Panc1 (cell line): ENCODE results near the gene KRT77. TPM values are rescaled to one million over a fixed set of nuclear protein-coding genes. Genes with fewer than 3 reads are reported as not detected.

Source experiments
- ATAC-seq: fragments of 200-7000 bp; cut with Tn5 transposase; 2 replicates; pipeline ENCODE4 v1.9.1; 2020; ENCODE audit warnings: mild to moderate bottlenecking, moderate library complexity
- BruUV-seq: library from RNA; stranded (reverse); fragments of 400-500 nt; replicated peaks from 2 replicates; lab custom pipeline; 2021; lab: Mats Ljungman, UMichigan
- CTCF ChIA-PET: fragments of 300-600 bp; sonication (Branson Sonifier 250); formaldehyde crosslinking; loops from one replicate; lab custom pipeline; 2022; ENCODE audit warnings: antibody characterized with exemption; lab: Charles Lee
- POLR2A ChIA-PET: fragments of 300-600 bp; sonication (Branson Sonifier 250); formaldehyde crosslinking; loops from one replicate; lab custom pipeline; 2022; ENCODE audit warnings: antibody characterized with exemption; lab: Charles Lee
- DNase-seq: peaks from one replicate; pipeline ENCODE4 v3.0.0-alpha.2; 2010; ENCODE audit warnings: low read depth, low spot score
- H3K27ac ChIP-seq: 2 replicates; pipeline ENCODE4 v1.5.1; 2011; ENCODE audit warnings: mild to moderate bottlenecking, low read length, inconsistent platforms
- H3K27me3 ChIP-seq: fragments of 200-500 bp; sonication (Bioruptor generic); 2 replicates; pipeline ENCODE4 v1.6.0; 2014; ENCODE audit warnings: low read length, inconsistent platforms; ENCODE audit not compliant: control insufficient read depth, insufficient read depth
- H3K36me3 ChIP-seq: fragments of 200-500 bp; sonication (Bioruptor generic); 2 replicates; pipeline ENCODE4 v1.5.1; 2014; ENCODE audit warnings: inconsistent platforms, mild to moderate bottlenecking, low read length, moderate library complexity; ENCODE audit not compliant: control insufficient read depth, insufficient read depth
- H3K4me1 ChIP-seq: 2 replicates; pipeline ENCODE4 v1.5.1; 2011; ENCODE audit warnings: inconsistent platforms, mild to moderate bottlenecking, low read length, moderate library complexity; ENCODE audit not compliant: control insufficient read depth, insufficient read depth
- H3K4me3 ChIP-seq, 2 experiments: 2 replicates each; pipeline ENCODE4 v1.5.1; 2011 to 2012; ENCODE audit warnings: low read depth in 2 of 2, low read length in 2 of 2, mild to moderate bottlenecking in 2 of 2, inconsistent platforms in 1 of 2, moderate library complexity in 1 of 2
- H3K9me3 ChIP-seq: fragments of 200-500 bp; sonication (Bioruptor generic); 2 replicates; pipeline ENCODE4 v1.5.1; 2014; ENCODE audit warnings: low read depth, mild to moderate bottlenecking, inconsistent platforms, low read length, moderate library complexity; ENCODE audit not compliant: control insufficient read depth, insufficient read depth
- CTCF ChIP-seq: fragments of 450-650 bp; IDR thresholded peaks from 2 replicates; pipeline ENCODE4 v1.5.1; 2017; ENCODE audit warnings: mild to moderate bottlenecking
- POLR2AphosphoS5 ChIP-seq: IDR thresholded peaks from 2 replicates; pipeline ENCODE4 v1.6.1; 2012; ENCODE audit warnings: mild to moderate bottlenecking, low read depth, low read length, moderate library complexity
- REST ChIP-seq, 2 experiments: IDR thresholded peaks; 2 replicates each; pipeline ENCODE4 v1.6.1; 2011 to 2012; ENCODE audit warnings: low read depth in 2 of 2, control low read depth in 1 of 2, low read length in 1 of 2, mild to moderate bottlenecking in 1 of 2, moderate library complexity in 1 of 2; ENCODE audit not compliant: insufficient read depth in 1 of 2
- SIN3A ChIP-seq: IDR thresholded peaks from 2 replicates; pipeline ENCODE4 v1.6.1; 2012; ENCODE audit warnings: low read depth, mild to moderate bottlenecking, low read length, moderate library complexity, borderline replicate concordance; ENCODE audit not compliant: insufficient read depth
- TCF7L2 ChIP-seq: IDR thresholded peaks from 2 replicates; pipeline ENCODE4 v1.6.1; 2011; ENCODE audit warnings: mild to moderate bottlenecking, low read depth, low read length, inconsistent platforms
- in situ Hi-C: cut with HindIII; loops from 2 replicates; pipeline ENCODE4 v1.10.0; 2016; ENCODE audit warnings: low sequenced_read_pairs, low pct_unique_long_range_greater_than_20kb
- intact Hi-C: fragments of 100-400 bp; cut with micrococcal nuclease; formaldehyde crosslinking; loops from one replicate; pipeline ENCODE4 v1.10.0; 2022; ENCODE audit not compliant: unreplicated experiment
- total RNA-seq: library from RNA; stranded (reverse); gene quantifications from one replicate; pipeline ENCODE4 v1.2.1, GENCODE V29; 2021; ENCODE audit not compliant: unreplicated experiment

Gene KRT77
- total RNA-seq, 1 experiment from 2014 or later = not detected

GRCh38 chr12:52672321-52672933, 30.9 kb downstream of the KRT77 start:
- in situ Hi-C loops = no loop called here
- DNase-seq = no peak
- BruUV-seq = no TSS peak
- POLR2A ChIA-PET = no interaction called here
- no peak overlapping the region for H3K4me3 ChIP-seq
- no peak overlapping the region for H3K27ac ChIP-seq
- ATAC-seq = no peak
- CTCF ChIA-PET = no interaction called here
- intact Hi-C loops = no loop called here
- TF ChIP-seq REST (IDR thresholded peaks at IDR 0.05; ENCODE audit: insufficient read depth in 1 of 2, low read depth in 2 of 2, low read length in 1 of 2) (no peak), SIN3A (no peak), TCF7L2 (no peak), CTCF (no peak), POLR2AphosphoS5 (no peak)
- H3K4me1 ChIP-seq = no peaks in the 10 kb centered on the region
- H3K9me3 ChIP-seq = no peaks in the 10 kb centered on the region
- peaks cover 26% of the 10 kb centered on the region for H3K27me3 ChIP-seq
- H3K36me3 ChIP-seq = no peaks in the 10 kb centered on the region; the same call in 1 of the 2 replicates

- ATAC-seq (no peak), DNase-seq (no peak)
- Histone ChIP-seq H3K4me3 (no peak overlapping the region), H3K4me1 (no peaks in the 10 kb centered on the region), H3K9me3 (no peaks in the 10 kb centered on the region), H3K27ac (no peak overlapping the region), H3K27me3 (peaks cover 34% of the 10 kb centered on the region), H3K36me3 (no peaks in the 10 kb centered on the region; the same call in 1 of the 2 replicates)
- CTCF ChIA-PET = no interaction called here
- intact Hi-C loops (no loop called here), in situ Hi-C loops (no loop called here)
- POLR2A ChIA-PET = no interaction called here
- BruUV-seq = no TSS peak
- TF ChIP-seq POLR2AphosphoS5 (no peak), CTCF (no peak), REST (IDR thresholded peaks at IDR 0.05; ENCODE audit: insufficient read depth in 1 of 2, low read depth in 2 of 2, low read length in 1 of 2) (no peak), SIN3A (no peak), TCF7L2 (no peak)
Measured at GRCh38 chr12:52670961-52671360, 32.4 kb downstream of the KRT77 start.
